AG10803 (cell line): ENCODE measurements around the gene C22orf15.

Experiments used
- DNase-seq: peaks from one replicate; pipeline ENCODE4 v3.0.0; 2010; ENCODE audit warnings: low read depth
- H3K4me3 ChIP-seq: 2 replicates; pipeline ENCODE4 v1.5.1; 2011; ENCODE audit warnings: mild to moderate bottlenecking, low read length, control low read depth
- TF ChIP-seq, protein P1 (sequence below): conservative IDR thresholded peaks from 2 replicates; pipeline ENCODE4 v1.5.1; 2011; ENCODE audit warnings: mild to moderate bottlenecking, low read length, control low read depth, inconsistent platforms

The C22orf15 gene, protein sequence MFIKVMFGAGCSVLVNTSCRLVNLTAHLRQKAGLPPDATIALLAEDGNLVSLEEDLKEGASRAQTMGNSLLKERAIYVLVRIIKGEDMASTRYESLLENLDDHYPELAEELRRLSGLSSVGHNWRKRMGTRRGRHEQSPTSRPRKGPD

DNA sequence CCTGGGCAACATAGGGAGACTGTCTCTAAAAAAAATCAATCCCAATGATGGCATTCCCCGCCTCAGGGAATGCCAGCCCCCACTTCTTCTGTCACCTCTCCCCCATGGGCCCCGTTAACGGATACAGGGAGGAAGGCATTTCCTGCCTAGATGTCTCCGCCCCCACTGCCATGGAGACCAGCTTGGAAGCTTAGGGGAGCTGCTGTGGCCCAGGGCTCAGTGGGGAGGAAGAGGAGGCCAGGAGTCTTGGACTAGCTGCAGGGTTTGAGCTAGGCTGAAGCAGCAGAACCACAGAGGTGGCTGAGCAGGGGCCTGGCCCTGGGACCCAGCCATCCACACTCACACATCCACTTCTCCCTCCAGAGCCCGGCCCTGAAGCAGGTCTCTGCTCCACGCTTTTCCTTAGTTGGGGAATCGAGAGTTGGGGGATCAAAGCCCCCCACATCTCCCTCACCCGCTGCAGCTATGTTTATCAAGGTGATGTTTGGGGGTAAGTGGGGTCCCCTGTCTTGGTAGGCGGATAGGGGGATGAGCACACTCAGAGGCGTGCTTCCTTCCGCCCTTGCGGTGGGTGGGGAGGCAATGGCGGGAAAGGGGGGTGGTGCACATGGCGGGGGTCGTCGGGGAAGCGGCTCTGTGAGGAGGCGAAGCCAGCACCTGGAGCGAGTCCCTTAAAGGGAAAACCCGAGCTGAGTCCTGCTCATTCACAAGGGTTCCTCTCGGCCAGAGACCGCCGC is at the start of gene C22orf15:
Gene C22orf15 (plus strand): TSS at position 149 of the 737 bp plus-strand sequence. CDS start 317 bp downstream, at position 466.
- TF ChIP-seq, protein P1, sequence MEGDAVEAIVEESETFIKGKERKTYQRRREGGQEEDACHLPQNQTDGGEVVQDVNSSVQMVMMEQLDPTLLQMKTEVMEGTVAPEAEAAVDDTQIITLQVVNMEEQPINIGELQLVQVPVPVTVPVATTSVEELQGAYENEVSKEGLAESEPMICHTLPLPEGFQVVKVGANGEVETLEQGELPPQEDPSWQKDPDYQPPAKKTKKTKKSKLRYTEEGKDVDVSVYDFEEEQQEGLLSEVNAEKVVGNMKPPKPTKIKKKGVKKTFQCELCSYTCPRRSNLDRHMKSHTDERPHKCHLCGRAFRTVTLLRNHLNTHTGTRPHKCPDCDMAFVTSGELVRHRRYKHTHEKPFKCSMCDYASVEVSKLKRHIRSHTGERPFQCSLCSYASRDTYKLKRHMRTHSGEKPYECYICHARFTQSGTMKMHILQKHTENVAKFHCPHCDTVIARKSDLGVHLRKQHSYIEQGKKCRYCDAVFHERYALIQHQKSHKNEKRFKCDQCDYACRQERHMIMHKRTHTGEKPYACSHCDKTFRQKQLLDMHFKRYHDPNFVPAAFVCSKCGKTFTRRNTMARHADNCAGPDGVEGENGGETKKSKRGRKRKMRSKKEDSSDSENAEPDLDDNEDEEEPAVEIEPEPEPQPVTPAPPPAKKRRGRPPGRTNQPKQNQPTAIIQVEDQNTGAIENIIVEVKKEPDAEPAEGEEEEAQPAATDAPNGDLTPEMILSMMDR: no peak
- DNase-seq: peak; percentile 54
- peak within 1 kb of the TSS; percentile 26 for H3K4me3 ChIP-seq

DNA sequence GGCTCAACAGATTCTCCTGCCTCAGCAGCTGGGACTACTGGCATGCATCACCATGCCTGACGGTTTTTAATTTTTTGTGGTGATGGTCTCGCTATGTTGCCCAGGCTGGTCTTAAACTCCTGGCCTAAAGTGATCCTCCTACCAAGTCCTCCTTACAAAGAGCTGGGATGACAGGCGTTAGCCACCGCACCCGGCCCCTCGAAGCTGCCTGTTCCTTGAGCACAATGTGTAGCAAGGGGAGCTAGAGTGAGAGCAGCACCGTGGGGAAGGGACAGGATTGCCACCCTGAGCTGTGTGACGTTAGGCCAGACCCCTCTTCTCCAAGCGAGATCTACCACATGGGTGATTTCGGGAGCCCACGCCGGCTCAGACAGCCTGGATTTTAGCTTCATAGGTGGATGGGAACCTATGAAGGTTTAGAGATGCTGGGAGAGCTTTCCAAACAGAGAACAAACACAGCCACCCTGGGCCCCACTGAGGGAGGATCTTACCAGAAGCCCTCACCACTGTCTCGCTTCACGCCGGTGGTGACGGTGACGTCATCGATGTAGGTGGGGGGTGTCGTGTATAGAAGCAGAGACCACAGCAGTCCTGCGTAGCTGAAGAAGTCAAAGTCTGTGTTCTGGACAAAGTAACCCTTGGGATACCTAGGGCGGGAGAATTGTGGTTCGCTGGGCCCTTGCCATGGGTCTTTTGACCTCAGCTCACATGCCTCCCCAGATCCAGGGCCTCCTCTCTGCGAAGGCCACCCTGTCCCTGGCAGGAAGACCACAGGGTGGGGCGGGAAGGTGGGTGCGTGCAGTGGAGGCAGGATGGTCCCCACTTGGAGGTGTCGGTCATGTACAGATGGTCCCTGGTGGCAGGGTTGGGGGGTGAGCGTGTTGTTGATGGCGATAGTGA is 48.8 kb upstream of the C22orf15 start:
- TF ChIP-seq, protein P1: no peak
- no peak for DNase-seq
- H3K4me3 ChIP-seq: no peak overlapping the region

DNA sequence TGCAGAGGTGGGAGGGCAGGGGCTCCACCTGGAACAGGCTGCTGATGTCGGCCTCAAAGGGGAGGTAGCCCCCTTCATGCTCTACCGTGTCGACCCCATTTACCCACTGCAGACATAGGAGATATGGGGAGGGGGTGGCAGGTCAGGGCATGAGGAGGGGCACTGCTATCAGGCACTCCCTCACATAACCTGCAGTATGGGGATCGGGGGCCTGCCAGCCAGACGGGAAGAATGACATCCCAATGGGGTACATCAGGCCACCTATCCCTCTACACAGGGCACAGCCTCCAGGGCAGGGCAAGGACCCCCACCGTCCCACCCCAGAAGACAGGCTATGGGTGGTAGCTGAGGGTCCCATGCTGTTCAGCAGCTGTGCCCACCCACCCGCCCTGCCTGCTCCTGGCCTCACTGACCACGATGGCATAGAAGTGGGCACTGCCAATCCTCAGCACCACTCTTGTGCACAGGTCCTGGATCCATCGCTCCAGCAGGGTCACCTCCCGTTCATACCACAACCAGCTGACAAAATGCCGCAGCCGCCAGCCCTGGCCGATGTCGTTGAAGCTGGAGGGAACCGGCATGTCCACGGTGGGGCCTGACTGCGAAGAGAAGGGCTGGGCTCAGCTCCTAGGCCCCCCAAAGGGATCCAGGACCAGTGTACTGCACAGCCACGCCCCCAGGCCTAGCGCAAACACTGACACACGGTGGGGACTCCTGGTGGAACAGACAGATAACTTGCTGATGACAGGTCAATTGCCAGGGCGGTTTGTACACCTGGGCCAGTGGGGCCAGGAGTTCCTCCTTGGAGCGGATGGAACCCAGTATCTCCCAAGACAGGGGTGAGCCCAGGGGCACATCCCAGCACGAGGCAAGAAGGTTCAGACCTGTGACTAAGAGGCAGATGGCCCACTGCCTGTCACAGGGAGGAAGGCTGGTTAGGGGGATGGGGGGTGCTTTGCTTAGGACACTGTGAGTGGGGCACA is 47.9 kb upstream of the C22orf15 start:
- H3K4me3 ChIP-seq: no peak overlapping the region
- TF ChIP-seq, protein P1: no peak
- DNase-seq: no peak

DNA sequence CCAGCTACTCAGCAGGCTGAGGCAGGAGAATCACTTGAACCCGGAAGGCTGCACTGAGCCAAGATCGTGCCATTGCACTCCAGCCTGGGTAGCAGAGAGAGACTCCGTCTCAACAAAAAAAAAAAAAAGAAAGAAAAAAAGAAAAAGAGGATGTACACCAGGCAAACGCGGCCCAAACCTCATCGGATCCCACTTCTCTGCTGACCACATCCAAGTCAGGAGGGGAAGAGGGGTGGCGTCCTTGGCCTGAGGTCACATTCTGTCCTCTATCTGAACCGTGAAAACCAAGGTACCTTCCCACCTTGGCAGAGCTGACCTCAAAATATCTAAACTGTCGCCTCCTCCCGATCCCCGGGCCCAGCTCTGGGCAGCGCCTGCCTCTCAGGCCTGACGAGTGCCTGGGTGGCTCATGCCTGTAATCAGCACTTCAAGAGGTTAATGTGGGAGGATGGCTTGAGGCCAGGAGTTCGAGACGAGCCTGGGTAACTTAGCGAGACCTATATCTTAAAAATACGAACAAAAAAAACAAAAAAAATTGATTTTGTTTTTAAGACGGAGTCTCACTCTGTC is 46.9 kb upstream of the C22orf15 start:
- no peak for DNase-seq
- TF ChIP-seq, protein P1: no peak
- H3K4me3 ChIP-seq: peak overlapping the region; percentile 86; the same call in 1 of the 2 replicates

DNA sequence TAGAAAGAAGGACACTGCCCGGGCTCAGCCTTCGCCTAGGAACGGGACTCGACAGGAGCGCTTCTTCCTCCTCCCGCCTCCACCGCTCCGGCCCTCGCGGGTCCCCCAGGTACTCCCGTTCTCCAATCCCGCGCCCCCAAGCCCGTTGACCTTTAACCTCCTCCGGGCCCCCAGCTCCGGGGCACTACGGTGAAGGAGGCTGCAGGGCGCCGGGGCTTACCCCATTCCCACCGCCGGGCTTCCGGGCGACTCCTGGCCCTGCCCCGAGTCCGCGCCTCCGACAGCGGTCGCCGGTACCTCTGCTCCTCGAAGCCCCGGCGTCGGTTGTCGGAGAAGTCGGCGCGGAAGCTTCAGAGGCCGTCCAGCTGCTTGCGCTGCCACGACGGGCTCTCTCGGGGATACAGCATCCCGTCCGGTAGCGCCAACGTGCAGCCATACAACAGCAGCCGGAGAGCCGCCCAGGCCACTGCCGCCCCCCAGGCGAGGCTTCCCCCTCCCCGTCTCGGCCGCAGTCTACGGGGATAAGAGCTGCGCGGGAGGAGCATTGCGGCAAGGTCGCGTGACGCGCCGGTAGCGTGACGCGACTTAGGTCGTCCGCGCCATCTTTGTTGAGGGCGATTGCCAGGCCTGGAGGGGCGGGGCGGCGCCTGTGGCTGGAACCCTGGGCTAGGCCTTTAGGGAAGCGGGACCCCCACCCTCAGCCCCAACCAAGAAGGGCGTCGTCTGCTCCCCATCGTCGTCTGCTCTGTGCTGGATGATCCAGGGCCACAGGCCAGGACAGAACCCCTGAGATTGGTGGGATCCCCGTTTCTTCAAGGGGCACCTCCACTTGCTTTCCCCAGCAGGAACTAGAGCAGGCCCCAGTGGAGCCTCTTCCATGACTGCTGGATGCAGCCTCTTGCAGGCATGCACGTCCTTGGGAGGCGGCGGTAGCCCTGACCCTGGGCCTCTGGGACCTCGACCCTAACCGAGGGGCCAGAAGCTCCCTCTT is 45.7 kb upstream of the C22orf15 start:
- peak; percentile 80 for DNase-seq
- peak overlapping the region; percentile 86 for H3K4me3 ChIP-seq
- TF ChIP-seq, protein P1: no peak
